Neuronal stem cell (in vitro differentiated cells): ENCODE measurements around the gene CYB561D2.

Source experiments
- DNase-seq: peaks from one replicate; pipeline ENCODE4 v3.0.0-alpha.2; 2013; ENCODE audit warnings: low spot score
- H2AFZ ChIP-seq: one replicate; pipeline ENCODE4 v1.6.1; 2013; ENCODE audit warnings: mild to moderate bottlenecking, low read length, inconsistent platforms
- H2AK5ac ChIP-seq: 2 replicates; pipeline ENCODE4 v1.6.1; 2013; ENCODE audit warnings: low read depth, mild to moderate bottlenecking, inconsistent platforms, low read length, moderate library complexity, mixed read lengths
- H2BK120ac ChIP-seq: 2 replicates; pipeline ENCODE4 v1.6.1; 2013; ENCODE audit warnings: low read depth, mild to moderate bottlenecking, inconsistent platforms, low read length, moderate library complexity, mixed read lengths
- H2BK12ac ChIP-seq: one replicate; pipeline ENCODE4 v1.6.1; 2013; ENCODE audit warnings: low read length, inconsistent platforms
- H2BK15ac ChIP-seq: 2 replicates; pipeline ENCODE4 v1.6.1; 2013; ENCODE audit warnings: mild to moderate bottlenecking, low read length, inconsistent platforms, mixed read lengths
- H2BK5ac ChIP-seq: one replicate; pipeline ENCODE4 v1.6.1; 2013; ENCODE audit warnings: inconsistent platforms, mild to moderate bottlenecking, low read length, moderate library complexity
- H3K14ac ChIP-seq: one replicate; pipeline ENCODE4 v1.6.1; 2013; ENCODE audit warnings: low read length, inconsistent platforms
- H3K18ac ChIP-seq: 2 replicates; pipeline ENCODE4 v1.6.1; 2013; ENCODE audit warnings: low read length, inconsistent platforms
- H3K23ac ChIP-seq: 2 replicates; pipeline ENCODE4 v1.6.1; 2013; ENCODE audit warnings: low read depth, mild to moderate bottlenecking, mixed read lengths, low read length, inconsistent platforms; ENCODE audit not compliant: poor library complexity
- H3K27ac ChIP-seq: replicated peaks from 3 replicates; pipeline ENCODE4 v1.5.1; 2013; ENCODE audit warnings: low read length, inconsistent platforms
- H3K27me3 ChIP-seq, 3 experiments: 2 replicates each; pipeline ENCODE4 v1.6.1; 2013; ENCODE audit warnings: low read length in 3 of 3, mild to moderate bottlenecking in 2 of 3, inconsistent platforms in 1 of 3, low read depth in 1 of 3, mixed read lengths in 1 of 3, moderate library complexity in 1 of 3; ENCODE audit not compliant: control insufficient read depth in 3 of 3, insufficient read depth in 3 of 3
- H3K36me3 ChIP-seq, 2 donors: replicated peaks in 1 of 2; 2 replicates each; pipeline ENCODE4 v1.6.1; 2013; ENCODE audit warnings: low read length in 2 of 2; ENCODE audit not compliant: control insufficient read depth in 2 of 2, insufficient read depth in 2 of 2
- H3K4ac ChIP-seq: 2 replicates; pipeline ENCODE4 v1.6.1; 2013; ENCODE audit warnings: inconsistent platforms, mild to moderate bottlenecking, low read length, moderate library complexity
- H3K4me1 ChIP-seq, 2 donors: 1 replicate in 1 of 2; 2 replicates in 1 of 2; pipeline ENCODE4 v1.6.1; 2013; ENCODE audit warnings: low read length in 2 of 2, low read depth in 1 of 2; ENCODE audit not compliant: control insufficient read depth in 2 of 2, insufficient read depth in 1 of 2
- H3K4me2 ChIP-seq: one replicate; pipeline ENCODE4 v1.6.1; 2013; ENCODE audit warnings: mild to moderate bottlenecking, low read length, inconsistent platforms; ENCODE audit not compliant: insufficient read depth, poor library complexity, severe bottlenecking
- H3K4me3 ChIP-seq, 2 donors: 2 replicates each; pipeline ENCODE4 v1.5.1; 2013; ENCODE audit warnings: low read length in 2 of 2, mild to moderate bottlenecking in 2 of 2, inconsistent platforms in 1 of 2, moderate library complexity in 1 of 2
- H3K79me1 ChIP-seq: one replicate; pipeline ENCODE4 v1.6.1; 2013; ENCODE audit warnings: low read depth, mild to moderate bottlenecking, inconsistent platforms, low read length, moderate library complexity
- H3K9ac ChIP-seq: one replicate; pipeline ENCODE4 v1.6.1; 2013; ENCODE audit warnings: mild to moderate bottlenecking, low read depth, low read length, inconsistent platforms; ENCODE audit not compliant: poor library complexity
- H3K9me3 ChIP-seq, 2 donors: replicated peaks in 1 of 2; 2 replicates each; pipeline versions ENCODE3 to v1.6.1; 2013; ENCODE audit warnings: low read length in 2 of 2, mild to moderate bottlenecking in 2 of 2, inconsistent platforms in 1 of 2, low read depth in 1 of 2, mixed read lengths in 1 of 2, moderate library complexity in 1 of 2; ENCODE audit not compliant: control insufficient read depth in 2 of 2, insufficient read depth in 1 of 2
- H4K8ac ChIP-seq: one replicate; pipeline ENCODE4 v1.6.1; 2013; ENCODE audit warnings: low read depth, mild to moderate bottlenecking, inconsistent platforms, low read length, moderate library complexity
- H4K91ac ChIP-seq: one replicate; pipeline ENCODE4 v1.6.1; 2013; ENCODE audit warnings: low read length, low read depth, mild to moderate bottlenecking, inconsistent platforms; ENCODE audit not compliant: poor library complexity
- WGBS, 2 donors: extraction: QIAGEN DNeasy Blood & Tissue Kit; methylation state at CpG; one replicate each; pipeline ENCODE4 v1.1.7; 2013; ENCODE audit warnings: missing lambda C conversion rate in 2 of 2, mixed read lengths in 1 of 2; ENCODE audit not compliant: insufficient read length in 2 of 2, insufficient replicate concordance in 1 of 2; ENCODE audit errors: extremely low coverage in 2 of 2; 5-methylcytosine and 5-hydroxymethylcytosine counted together

Gene CYB561D2

DNA sequence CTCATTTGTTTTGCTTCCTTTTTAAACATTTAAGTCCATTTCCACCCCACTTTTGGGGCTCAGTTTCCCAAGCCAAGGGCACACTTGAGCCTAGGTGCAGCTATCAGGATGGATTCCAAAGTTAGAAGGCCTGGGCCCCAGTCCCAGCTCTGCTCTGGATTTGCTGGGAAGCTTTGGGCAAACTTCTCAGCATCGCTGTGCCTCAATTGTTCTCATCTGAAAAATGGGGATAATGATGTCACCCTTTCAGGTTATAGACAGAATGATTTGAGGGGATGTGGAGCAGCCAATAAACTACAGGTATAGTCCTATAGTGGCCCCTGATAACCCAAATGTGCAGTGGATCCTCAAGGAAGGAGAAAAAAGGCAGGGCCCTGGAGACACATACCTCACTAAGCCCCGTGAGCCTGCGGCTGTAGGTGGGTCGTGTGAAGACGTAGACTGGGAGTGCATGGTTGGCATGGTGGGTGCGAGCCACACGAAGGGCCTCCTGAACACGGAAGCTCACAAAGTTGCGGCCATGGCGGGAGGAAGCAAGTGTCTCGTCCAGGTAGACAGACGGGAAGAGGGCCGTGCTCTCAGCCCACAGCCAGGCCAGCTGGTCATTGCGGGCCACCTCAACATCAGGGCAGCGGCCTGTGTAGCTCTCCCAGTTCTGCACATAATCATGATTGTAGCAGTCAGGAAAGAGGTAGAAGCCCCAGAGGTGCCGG lies 31.3 kb upstream of the CYB561D2 start:
- H3K79me1 ChIP-seq: peaks cover 37% of the 10 kb centered on the region
- DNase-seq: no peak
- no peak overlapping the region for H3K23ac ChIP-seq
- H3K27ac ChIP-seq: no peak overlapping the region
- H2AK5ac ChIP-seq: no peak overlapping the region
- no CpG with 5 or more reads among the region's 16 CpGs for WGBS, 2 donors
- H3K36me3 ChIP-seq: peaks cover 50 to 64% of the 10 kb centered on the region in 2 donors
- H3K4ac ChIP-seq: no peak overlapping the region
- no peak overlapping the region for H2BK5ac ChIP-seq
- peak overlapping the region; percentile 12 to 61 for H3K4me3 ChIP-seq
- H3K18ac ChIP-seq: no peak overlapping the region
- H2AFZ ChIP-seq: no peak overlapping the region
- no peak overlapping the region for H3K4me2 ChIP-seq
- H2BK12ac ChIP-seq: no peak overlapping the region
- peaks cover 27 to 38% of the 10 kb centered on the region in 2 donors for H3K4me1 ChIP-seq
- H3K14ac ChIP-seq: no peak overlapping the region
- H4K8ac ChIP-seq: no peak overlapping the region
- H3K9me3 ChIP-seq: peaks cover 0 to 4% of the 10 kb centered on the region in 2 donors
- H4K91ac ChIP-seq: no peak overlapping the region
- no peaks in the 10 kb centered on the region for H3K27me3 ChIP-seq
- H3K9ac ChIP-seq: no peak overlapping the region
- H2BK120ac ChIP-seq: no peak overlapping the region
- H2BK15ac ChIP-seq: no peak overlapping the region

DNA sequence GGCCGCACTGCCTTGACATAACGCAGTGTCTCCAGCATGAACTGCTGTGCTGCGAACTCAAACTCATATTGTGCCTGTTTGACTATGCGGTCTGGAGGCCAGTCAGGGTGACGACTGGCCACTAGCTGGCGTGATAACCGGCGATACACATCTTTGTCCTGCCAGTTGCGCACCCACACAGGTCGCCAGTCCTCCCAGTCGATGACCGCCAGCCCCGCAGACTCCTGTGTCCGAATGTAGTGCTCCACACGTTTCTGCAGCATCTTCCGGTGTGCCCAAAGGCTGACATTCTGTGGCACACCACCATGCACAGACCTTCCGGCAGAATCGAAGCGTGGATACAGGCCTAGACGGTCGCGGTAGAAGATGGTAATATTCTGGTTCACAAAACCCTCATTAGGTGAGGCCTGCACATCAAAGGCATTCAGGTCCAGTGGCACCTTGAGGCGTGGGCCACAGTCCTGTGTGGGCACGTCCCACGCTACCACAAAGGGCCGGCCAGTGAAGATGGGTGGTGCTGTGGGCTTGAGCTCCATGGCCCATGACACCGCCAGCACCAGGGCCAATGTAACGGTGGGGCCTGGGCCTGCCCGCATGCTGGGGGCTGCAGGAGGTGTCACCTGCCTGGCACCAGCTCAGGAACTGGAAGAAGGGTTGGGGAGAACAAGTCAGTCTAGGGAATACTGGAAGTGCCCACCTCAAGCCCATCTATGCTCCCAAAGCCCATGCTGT lies 30.6 kb upstream of the CYB561D2 start:
- Histone ChIP-seq H3K36me3 (peaks cover 46 to 63% of the 10 kb centered on the region in 2 donors), H3K4me1 (peaks cover 27 to 39% of the 10 kb centered on the region in 2 donors)

DNA sequence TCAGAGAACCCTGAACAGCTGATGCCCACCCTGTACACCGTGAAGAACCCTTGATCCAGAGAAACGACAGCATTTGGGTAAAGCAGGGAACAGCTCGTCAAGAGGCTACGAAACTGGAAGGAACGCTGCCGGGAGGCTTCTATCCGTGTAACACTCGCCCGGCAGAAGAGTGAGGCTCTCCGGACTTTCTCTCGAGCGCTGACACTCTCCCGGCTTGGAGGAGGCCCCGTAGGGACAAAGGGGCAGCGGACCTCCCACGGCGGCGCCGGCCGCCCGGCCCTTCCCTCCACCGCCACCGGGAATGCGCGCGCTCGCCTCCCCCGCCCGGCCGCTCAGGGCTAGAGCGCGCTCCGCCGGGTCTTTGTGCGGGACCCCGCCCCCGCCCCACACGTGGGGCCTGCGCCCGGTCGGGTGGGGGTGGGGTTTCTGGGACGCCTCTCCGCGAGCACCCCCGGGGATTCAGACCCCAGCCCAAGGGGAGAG lies 29.8 kb upstream of the CYB561D2 start:
- Histone ChIP-seq H3K4me2 (peak overlapping the region; percentile 95), H3K79me1 (peaks cover 29% of the 10 kb centered on the region), H2AFZ (peak overlapping the region; percentile 99), H2AK5ac (peak overlapping the region; percentile 93), H3K18ac (peak overlapping the region; percentile 99), H4K8ac (no peak overlapping the region), H3K23ac (peak overlapping the region; percentile 97), H2BK5ac (peak overlapping the region; percentile 98), H3K4ac (no peak overlapping the region), H3K27ac (peak overlapping the region; percentile 90), H2BK120ac (peak overlapping the region; percentile 99), H3K9me3 (peaks cover 0 to 2% of the 10 kb centered on the region in 2 donors), H2BK12ac (no peak overlapping the region), H3K14ac (no peak overlapping the region), H3K4me3 (peak overlapping the region; percentile 61 to 84), H3K36me3 (peaks cover 43 to 65% of the 10 kb centered on the region in 2 donors), H3K27me3 (no peaks in the 10 kb centered on the region), H2BK15ac (peak overlapping the region; percentile 90), H4K91ac (no peak overlapping the region), H3K9ac (peak overlapping the region; percentile 82), H3K4me1 (peaks cover 27 to 39% of the 10 kb centered on the region in 2 donors)
- DNase-seq: peak; percentile 90
- WGBS, 2 donors: no CpG with 5 or more reads among the region's 45 CpGs

More for the DNA sequence above, 30.6 kb upstream of the CYB561D2 start:
- Histone ChIP-seq H3K9ac (peak overlapping the region; percentile 80), H3K27ac (peak overlapping the region; percentile 71), H4K91ac (peak overlapping the region; percentile 94), H3K4ac (no peak overlapping the region), H3K14ac (peak overlapping the region; percentile 57), H2BK120ac (no peak overlapping the region), H2BK15ac (peak overlapping the region; percentile 90), H3K9me3 (peaks cover 0 to 4% of the 10 kb centered on the region in 2 donors), H2AFZ (no peak overlapping the region), H3K27me3 (no peaks in the 10 kb centered on the region), H3K18ac (peak overlapping the region; percentile 76), H2BK12ac (peak overlapping the region; percentile 41), H3K4me3 (peak overlapping the region; percentile 61 to 84), H3K79me1 (peaks cover 33% of the 10 kb centered on the region), H2BK5ac (no peak overlapping the region), H4K8ac (peak overlapping the region; percentile 55), H3K23ac (peak overlapping the region; percentile 56), H2AK5ac (peak overlapping the region; percentile 93), H3K4me2 (peak overlapping the region; percentile 95)
- no peak for DNase-seq
- no CpG with 5 or more reads among the region's 29 CpGs for WGBS, 2 donors
